ENCODE measurements around the gene ERAP2. TPM values are rescaled to one million over a fixed set of nuclear protein-coding genes. Genes with fewer than 3 reads are reported as not detected.
"Not testable (repeated sequence)": the region's sequence is repeated elsewhere in the genome, so short reads cannot be mapped to it uniquely, and the experiment has no call there.

ERAP2 gene
- total RNA-seq, 1 donor from 2014 or later = 6.1 TPM

DNA sequence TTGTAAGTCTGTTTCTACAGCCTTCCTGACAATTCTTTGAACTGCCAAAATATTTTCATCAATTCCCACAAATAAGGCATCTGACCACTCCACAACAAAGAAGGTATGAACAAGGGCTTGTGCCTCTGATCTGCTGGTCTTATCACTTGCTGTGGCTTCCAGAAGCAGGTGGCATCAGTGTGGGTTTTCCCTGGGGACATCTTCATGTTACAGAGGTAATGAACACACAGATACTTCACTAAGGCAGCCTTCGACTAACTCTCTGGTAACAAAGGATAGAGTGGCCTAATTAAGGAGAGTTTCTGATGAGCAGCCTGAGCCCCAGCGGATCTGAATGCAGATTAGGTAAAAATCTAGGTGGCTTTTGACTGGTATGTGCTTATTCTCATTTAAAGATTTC lies 15.2 kb upstream of the ERAP2 start:
- no peak for DNase-seq
- intact Hi-C loops (cut with micrococcal nuclease) = no loop called here

GRCh38 chr5:96863114-96863513 lies 13.2 kb upstream of the ERAP2 start:
- intact Hi-C loops (cut with micrococcal nuclease) = no loop called here
- ATAC-seq (no peak), DNase-seq (no peak)

More for the DNA sequence above, 15.2 kb upstream of the ERAP2 start:
- no peak for ATAC-seq

GRCh38 chr5:96863949-96864584 lies 12.2 kb upstream of the ERAP2 start:
- ATAC-seq (no peak), DNase-seq (no peak)
- intact Hi-C loops (cut with micrococcal nuclease) = no loop called here

DNA sequence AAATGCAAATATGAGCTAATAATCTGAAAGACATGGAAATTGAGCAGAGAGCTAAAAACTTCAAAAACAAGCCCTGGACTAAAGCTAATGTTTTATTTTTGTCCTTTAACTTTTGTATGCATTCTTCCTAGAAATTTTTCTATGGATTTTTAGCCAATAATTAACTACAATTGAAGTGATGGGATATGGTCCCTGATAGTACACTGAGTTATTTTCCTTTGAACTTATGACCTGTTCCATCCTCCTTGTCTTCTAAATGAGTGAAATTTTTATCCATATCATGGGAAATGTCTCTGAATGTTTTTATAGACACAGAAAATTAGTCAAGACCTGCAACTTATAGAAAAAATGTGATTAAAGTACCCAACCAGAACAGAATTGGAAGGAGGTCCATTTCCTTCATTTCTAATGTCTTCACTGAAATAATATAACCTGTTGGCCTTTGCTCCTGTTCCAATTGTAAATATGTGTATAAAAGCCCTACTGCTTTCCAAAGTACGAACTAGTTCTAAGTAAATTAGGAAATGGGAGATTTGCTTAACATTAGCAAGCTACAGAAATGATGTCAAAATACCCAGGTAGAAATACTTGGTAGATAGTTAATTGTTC lies 11.3 kb upstream of the ERAP2 start:
- ATAC-seq = no peak
- intact Hi-C loops (cut with micrococcal nuclease) = no loop called here

DNA sequence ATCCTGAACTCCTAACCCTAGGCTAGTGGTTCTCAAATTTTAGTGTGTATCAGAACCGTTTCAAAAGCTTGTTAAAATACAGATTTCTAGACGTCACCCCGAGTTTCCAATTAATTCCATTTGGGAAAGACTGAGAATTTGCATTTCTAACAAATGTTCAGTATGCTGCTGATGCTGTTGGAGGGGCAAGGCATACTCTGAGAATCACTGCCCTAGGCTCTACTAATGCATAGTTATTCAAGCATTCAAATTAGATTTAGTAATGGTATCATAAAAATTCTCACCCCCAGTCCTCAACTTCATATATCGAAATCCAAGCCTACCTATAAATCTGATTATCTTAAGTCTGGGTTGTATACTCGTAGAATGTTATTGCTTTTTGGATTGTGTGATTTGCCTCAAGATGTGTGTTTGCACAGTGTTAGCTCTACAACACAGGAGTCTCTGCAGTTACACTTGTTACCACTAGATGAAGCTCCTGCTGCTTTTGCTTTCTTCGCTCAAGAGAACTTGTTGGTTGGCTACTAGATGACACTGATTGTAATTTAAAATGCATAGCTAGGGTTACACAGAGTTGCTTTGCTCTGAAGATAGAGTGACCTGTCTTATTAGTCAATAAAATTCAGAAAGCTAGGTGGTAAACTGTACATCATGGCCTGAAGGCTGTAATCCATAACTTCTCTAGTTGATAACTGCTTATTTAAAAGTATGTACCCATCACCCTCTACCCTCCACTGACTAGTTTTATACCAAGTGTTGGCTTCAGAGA lies 7.5 kb upstream of the ERAP2 start:
- no peak for DNase-seq
- intact Hi-C loops (cut with micrococcal nuclease) = loop anchor here (2.0 kb wide), 1 partner anchor 294 kb away; no protein-coding TSS in a partner anchor
- ATAC-seq = peak; percentile 88

More for the DNA sequence above, 11.3 kb upstream of the ERAP2 start:
- no peak for DNase-seq

- ATAC-seq (no peak), DNase-seq (no peak)
- intact Hi-C loops (cut with micrococcal nuclease) = loop anchor here (2.0 kb wide), 1 partner anchor 293 kb away; no protein-coding TSS in a partner anchor
These were observed 7.0 kb upstream of the ERAP2 start for GRCh38 chr5:96869372-96869641.

- DNase-seq (no peak), ATAC-seq (no peak)
- intact Hi-C loops (cut with micrococcal nuclease) = loop anchor here (10.0 kb wide), 1 partner anchor 64 kb away; the partner anchor contains the start of gene LNPEP
These were observed 5.9 kb upstream of the ERAP2 start for GRCh38 chr5:96870094-96871026.

GRCh38 chr5:96871027-96871399 lies 5.3 kb upstream of the ERAP2 start:
- intact Hi-C loops (cut with micrococcal nuclease) = loop anchor here (10.0 kb wide), 1 partner anchor 64 kb away; the partner anchor contains the start of gene LNPEP
- ATAC-seq = no peak
- DNase-seq = no peak

- intact Hi-C loops (cut with micrococcal nuclease) = loop anchor here (10.0 kb wide), 1 partner anchor 63 kb away; the partner anchor contains the start of gene LNPEP
- ATAC-seq = no peak
- DNase-seq = no peak
These were observed 4.6 kb upstream of the ERAP2 start for GRCh38 chr5:96871686-96872085.

- ATAC-seq = no peak
- intact Hi-C loops (cut with micrococcal nuclease) = loop anchor here (10.0 kb wide), 1 partner anchor 61 kb away; the partner anchor contains the start of gene LNPEP
These were observed 2.9 kb upstream of the ERAP2 start for GRCh38 chr5:96873449-96873848.

GRCh38 chr5:96874631-96875030 lies 1.7 kb upstream of the ERAP2 start:
- intact Hi-C loops (cut with micrococcal nuclease) = loop anchor here (10.0 kb wide), 1 partner anchor 60 kb away; the partner anchor contains the start of gene LNPEP
- no peak for ATAC-seq
- no peak for DNase-seq

More at GRCh38 chr5:96873449-96873848, 2.9 kb upstream of the ERAP2 start:
- DNase-seq = no peak

DNA sequence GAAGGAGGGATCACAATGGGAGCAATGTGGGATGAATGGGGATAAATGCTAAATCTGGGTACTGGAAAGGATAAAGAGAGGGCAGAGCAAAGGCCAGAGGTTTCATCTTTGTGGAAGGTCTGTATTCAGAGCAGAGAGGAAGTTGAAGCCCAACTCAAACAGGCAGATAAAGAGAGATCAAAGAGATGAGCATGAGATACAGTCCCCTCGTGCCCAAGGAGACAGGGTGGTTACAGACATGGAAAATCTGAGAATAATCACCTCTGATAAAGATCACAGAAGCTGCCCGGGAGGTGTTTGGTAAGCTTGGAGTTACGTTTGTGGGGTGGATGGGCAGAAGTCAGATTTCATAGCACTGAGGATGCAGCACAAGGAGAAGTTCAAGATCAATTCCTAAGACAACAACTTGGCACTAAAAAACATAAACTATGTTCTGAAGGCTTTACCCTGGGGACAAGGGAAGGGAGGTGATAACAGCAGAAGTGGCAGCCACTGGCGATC lies 459 bp upstream of the ERAP2 start:
- intact Hi-C loops (cut with micrococcal nuclease) = loop anchor here (10.0 kb wide), 1 partner anchor 59 kb away; the partner anchor contains the start of gene LNPEP
- peak; percentile 34 for ATAC-seq
- DNase-seq = no peak

- ATAC-seq = peak; percentile 52
- intact Hi-C loops (cut with micrococcal nuclease) = loop anchor here (10.0 kb wide), 1 partner anchor 58 kb away; the partner anchor contains the start of gene LNPEP
- DNase-seq = not testable (repeated sequence)
These were observed 723 bp downstream of the ERAP2 start for GRCh38 chr5:96876977-96877469.

DNA sequence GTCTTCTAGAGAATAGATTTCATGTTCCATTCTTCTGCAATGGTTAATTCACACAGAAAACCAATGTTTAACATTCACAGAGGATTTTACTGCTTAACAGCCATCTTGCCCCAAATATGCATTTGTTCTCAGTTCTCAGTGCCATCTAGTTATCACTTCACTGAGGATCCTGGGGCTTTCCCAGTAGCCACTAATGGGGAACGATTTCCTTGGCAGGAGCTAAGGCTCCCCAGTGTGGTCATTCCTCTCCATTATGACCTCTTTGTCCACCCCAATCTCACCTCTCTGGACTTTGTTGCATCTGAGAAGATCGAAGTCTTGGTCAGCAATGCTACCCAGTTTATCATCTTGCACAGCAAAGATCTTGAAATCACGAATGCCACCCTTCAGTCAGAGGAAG lies 3.4 kb downstream of the ERAP2 start:
- intact Hi-C loops (cut with micrococcal nuclease) = loop anchor here (10.0 kb wide), 1 partner anchor 55 kb away; the partner anchor contains the start of gene LNPEP
- no peak for ATAC-seq
- DNase-seq = no peak

DNA sequence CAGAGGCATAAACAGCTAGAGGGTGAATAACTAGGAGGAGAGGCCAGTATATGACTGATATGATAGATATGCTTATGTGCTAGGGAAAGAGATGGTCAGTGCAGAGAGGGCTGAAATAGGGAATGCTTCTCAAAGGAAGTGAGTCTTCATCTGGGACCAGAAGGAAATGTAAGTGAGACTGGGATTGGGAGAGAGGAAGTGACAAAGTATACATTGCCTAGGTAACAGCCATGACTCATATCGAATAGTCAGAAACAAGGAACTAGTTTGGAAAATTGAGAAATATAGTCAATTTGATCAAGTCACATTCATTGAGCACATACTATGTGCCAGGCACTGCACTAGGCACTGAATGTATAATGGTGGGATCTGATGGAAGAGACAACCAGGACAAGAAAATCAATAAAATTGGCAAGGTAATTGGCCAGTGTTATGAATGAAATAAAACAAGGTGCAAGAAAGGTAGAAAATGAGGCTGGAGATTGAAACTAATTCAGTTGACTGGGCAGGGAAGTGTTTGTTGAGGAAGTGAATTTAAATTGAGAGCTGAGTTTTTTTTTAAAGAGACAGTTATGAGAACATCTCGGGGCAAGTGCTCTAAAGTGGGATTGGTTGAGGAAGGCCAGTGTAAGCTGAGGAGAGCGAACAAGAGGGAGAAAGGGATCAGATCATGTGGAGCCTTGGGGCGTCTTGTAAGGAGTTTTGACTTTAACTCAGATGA lies 4.3 kb downstream of the ERAP2 start:
- DNase-seq = no peak
- no peak for ATAC-seq
- intact Hi-C loops (cut with micrococcal nuclease) = no loop called here

DNA sequence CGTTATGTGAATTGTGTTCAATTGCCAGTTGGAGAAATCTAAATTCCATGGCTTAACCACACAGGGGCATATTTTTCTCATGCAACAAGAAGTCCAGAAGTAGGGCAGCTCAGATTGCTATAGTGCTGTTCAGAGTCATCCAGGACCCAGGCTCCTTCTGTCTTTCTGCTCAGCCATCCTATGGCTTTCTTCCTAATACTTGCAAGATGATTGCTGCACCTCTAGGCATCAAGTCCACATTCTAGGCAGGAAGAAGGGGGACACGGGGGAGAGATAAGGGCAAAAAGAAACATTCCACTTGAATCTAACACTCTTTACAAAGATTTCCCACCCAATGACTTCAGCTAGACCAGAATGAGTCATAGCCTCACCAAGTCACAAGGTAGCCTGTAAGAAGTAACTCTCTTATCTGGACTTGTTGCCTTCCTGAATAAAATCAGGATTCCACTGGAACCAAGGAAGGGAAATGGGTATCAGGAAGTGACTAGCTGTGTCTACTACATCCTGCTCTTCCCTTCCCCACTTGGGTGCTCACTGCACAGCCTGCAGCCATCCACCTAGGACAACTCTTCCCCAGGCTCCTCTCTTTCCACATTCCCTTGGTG lies 5.3 kb downstream of the ERAP2 start:
- DNase-seq (no peak), ATAC-seq (no peak)
- intact Hi-C loops (cut with micrococcal nuclease) = no loop called here

GRCh38 chr5:96883871-96884270 lies 7.6 kb downstream of the ERAP2 start:
- no peak for ATAC-seq
- DNase-seq = no peak
- intact Hi-C loops (cut with micrococcal nuclease) = no loop called here

All from left ventricle myocardium superior (tissue), 1 donor.